Breast epithelium (tissue), 4 donors: Measurements from ENCODE around the gene MAPK10. TPM values are rescaled to one million over a fixed set of nuclear protein-coding genes. Genes with fewer than 3 reads are reported as not detected.

Source experiments
- DNase-seq, 2 donors: peaks; one replicate each; pipeline ENCODE4 v3.0.0-alpha.2; 2019; ENCODE audit warnings: low spot score in 2 of 2
- H3K27ac ChIP-seq, 2 donors: fragments of 200-600 bp; sonication (generic) in 1 of 2; one replicate each; pipeline ENCODE4 v1.5.1; 2016 to 2019; ENCODE audit warnings: mild to moderate bottlenecking in 1 of 2
- H3K27me3 ChIP-seq, 2 donors: fragments of 200-600 bp; sonication (generic) in 1 of 2; one replicate each; pipeline versions ENCODE4 v1.5.1 to v1.6.0; 2017 to 2019; ENCODE audit warnings: control low read depth in 1 of 2, mild to moderate bottlenecking in 1 of 2
- H3K36me3 ChIP-seq: fragments of 200-600 bp; one replicate; pipeline ENCODE4 v1.5.1; 2019
- H3K4me1 ChIP-seq, 2 donors: fragments of 200-600 bp; sonication (generic); one replicate each; pipeline ENCODE4 v1.5.1; 2016 to 2019; ENCODE audit warnings: control low read depth in 1 of 2
- H3K4me3 ChIP-seq, 3 donors: fragments of 200-600 bp; sonication (generic); 1 replicate in 2 of 3; 2 replicates in 1 of 3; pipeline ENCODE4 v1.5.1; 2016 to 2019; ENCODE audit warnings: mild to moderate bottlenecking in 3 of 3, moderate library complexity in 2 of 3
- H3K9me3 ChIP-seq, 2 donors: fragments of 200-600 bp; sonication (generic) in 1 of 2; one replicate each; pipeline ENCODE4 v1.5.1; 2016 to 2019; ENCODE audit warnings: control low read depth in 1 of 2
- POLR2A ChIP-seq: fragments of 450-650 bp; IDR thresholded peaks from one replicate; pipeline ENCODE4 v1.6.1; 2016; ENCODE audit warnings: antibody characterized with exemption, mild to moderate bottlenecking, moderate library complexity
- POLR2AphosphoS5 ChIP-seq, 3 donors: sonication (generic); formaldehyde crosslinking; IDR thresholded peaks; one replicate each; pipeline ENCODE4 v1.6.1; 2017; ENCODE audit warnings: antibody characterized with exemption in 3 of 3
- intact Hi-C: fragments of 100-400 bp; cut with DNase I; formaldehyde crosslinking; loops from one replicate; pipeline ENCODE4 v1.15.1; 2023; ENCODE audit warnings: low total_unique reads
- total RNA-seq, 3 donors: library from RNA; depleted of rRNA; stranded (reverse); fragments of >200 nt; gene quantifications; one replicate each; pipeline ENCODE4 v1.1.0, GENCODE V29; 2016
- TF ChIP-seq, protein P1 (sequence below), 3 donors: fragments of 450-650 bp; IDR thresholded peaks; one replicate each; pipeline ENCODE4 v1.5.1; 2016 to 2017; ENCODE audit warnings: antibody characterized with exemption in 3 of 3, mild to moderate bottlenecking in 3 of 3, moderate library complexity in 3 of 3

Gene MAPK10
- total RNA-seq, 3 donors from 2014 or later = 18.4 to 46.2 (median 24.6) TPM

DNA sequence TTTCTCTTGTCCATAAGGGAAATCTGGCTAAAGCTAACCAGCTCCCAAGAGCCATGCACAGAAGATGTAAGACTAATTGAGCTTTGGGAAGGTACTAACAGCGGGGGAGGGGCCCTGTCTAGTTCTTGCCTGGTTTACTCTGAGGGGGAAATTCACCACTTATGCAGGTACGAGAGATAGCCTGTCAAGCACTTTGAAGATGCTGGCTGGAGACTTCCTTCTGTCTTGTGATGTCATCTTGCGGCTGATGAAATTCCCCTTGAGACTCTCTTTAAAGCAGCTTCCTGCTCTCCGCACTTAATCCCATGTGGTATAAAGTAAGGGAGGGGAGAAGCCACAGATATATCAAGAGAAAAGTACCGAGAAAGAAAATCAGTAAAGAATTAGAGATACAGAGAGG lies 345.3 kb downstream of the MAPK10 start:
- TF ChIP-seq POLR2A (no peak), POLR2AphosphoS5 (IDR thresholded peaks at IDR 0.05) (no peak)
- TF ChIP-seq, protein P1, sequence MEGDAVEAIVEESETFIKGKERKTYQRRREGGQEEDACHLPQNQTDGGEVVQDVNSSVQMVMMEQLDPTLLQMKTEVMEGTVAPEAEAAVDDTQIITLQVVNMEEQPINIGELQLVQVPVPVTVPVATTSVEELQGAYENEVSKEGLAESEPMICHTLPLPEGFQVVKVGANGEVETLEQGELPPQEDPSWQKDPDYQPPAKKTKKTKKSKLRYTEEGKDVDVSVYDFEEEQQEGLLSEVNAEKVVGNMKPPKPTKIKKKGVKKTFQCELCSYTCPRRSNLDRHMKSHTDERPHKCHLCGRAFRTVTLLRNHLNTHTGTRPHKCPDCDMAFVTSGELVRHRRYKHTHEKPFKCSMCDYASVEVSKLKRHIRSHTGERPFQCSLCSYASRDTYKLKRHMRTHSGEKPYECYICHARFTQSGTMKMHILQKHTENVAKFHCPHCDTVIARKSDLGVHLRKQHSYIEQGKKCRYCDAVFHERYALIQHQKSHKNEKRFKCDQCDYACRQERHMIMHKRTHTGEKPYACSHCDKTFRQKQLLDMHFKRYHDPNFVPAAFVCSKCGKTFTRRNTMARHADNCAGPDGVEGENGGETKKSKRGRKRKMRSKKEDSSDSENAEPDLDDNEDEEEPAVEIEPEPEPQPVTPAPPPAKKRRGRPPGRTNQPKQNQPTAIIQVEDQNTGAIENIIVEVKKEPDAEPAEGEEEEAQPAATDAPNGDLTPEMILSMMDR (IDR thresholded peaks at IDR 0.05) = no peak
- H3K27ac ChIP-seq = no peak overlapping the region
- no peaks in the 10 kb centered on the region for H3K27me3 ChIP-seq
- no peak overlapping the region for H3K4me3 ChIP-seq
- H3K36me3 ChIP-seq = no peaks in the 10 kb centered on the region
- no peaks in the 10 kb centered on the region for H3K4me1 ChIP-seq
- no peak for DNase-seq
- intact Hi-C loops = no loop called here
- H3K9me3 ChIP-seq = no peaks in the 10 kb centered on the region

DNA sequence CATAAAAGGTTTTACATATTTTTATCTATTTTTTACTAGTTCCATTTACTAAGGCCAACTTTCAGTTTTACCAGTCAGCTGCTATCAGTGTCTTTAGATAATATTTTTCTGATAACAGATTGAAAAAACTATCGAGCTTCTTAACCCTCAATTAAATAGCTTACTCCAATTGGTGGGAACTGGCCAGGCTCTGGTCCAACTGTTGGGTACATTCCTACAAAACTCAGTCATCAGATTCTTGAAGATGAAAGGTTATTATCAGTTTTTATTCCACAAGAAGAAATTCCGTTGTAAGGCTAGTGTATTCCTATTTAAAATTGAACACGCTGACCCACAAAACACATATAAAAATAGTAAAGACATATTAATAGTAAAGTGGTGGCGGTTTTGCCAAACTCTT lies 346.2 kb downstream of the MAPK10 start:
- Histone ChIP-seq H3K4me1 (no peaks in the 10 kb centered on the region), H3K27me3 (no peaks in the 10 kb centered on the region), H3K27ac (no peak overlapping the region), H3K4me3 (no peak overlapping the region), H3K36me3 (no peaks in the 10 kb centered on the region), H3K9me3 (no peaks in the 10 kb centered on the region)
- DNase-seq = no peak
- intact Hi-C loops = no loop called here
- TF ChIP-seq POLR2A (no peak), POLR2AphosphoS5 (IDR thresholded peaks at IDR 0.05) (no peak)
- TF ChIP-seq, protein P1 (IDR thresholded peaks at IDR 0.05) = no peak

DNA sequence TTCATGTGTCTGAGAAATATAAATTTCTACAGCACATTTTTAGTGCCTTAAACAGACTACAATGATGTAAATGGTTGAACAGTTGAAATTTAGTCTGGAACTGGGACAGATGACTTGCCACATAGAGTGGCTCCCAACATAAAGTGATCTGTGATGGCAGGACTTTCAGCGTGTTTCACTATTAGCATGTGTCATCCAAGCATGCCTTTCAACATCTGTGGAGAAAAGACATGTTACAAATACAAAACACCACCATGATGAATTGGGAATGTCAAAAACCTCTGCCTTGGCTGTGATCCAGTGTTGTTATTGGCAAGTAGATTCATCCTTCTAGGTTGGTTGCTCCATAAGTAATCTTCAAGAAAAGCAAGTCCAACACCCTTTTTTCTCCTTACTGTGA lies 348.7 kb downstream of the MAPK10 start:
- TF ChIP-seq, protein P1 (IDR thresholded peaks at IDR 0.05) = no peak
- TF ChIP-seq POLR2A = no peak
- no peak for TF ChIP-seq POLR2AphosphoS5 (IDR thresholded peaks at IDR 0.05)
- no peak for DNase-seq

DNA sequence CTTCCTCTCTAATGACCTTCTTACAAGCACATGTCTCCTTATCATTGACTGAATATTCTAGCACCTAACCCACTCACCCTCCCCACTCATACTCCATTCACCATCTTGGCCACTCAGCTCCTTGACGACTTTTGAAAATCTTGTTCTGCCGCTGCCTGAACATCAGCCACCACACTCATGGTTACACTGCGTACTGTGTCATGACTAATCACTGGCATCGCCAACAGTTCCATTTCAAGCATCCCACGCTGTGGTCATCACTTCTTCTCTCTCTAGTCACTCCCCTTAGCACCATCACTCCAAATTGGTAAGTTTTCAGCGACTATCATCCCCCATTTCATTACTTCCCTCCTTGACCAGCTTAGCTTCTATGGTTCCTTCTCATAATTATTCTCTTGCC lies 352.8 kb downstream of the MAPK10 start:
- Histone ChIP-seq H3K27me3 (no peaks in the 10 kb centered on the region), H3K36me3 (no peaks in the 10 kb centered on the region), H3K4me1 (no peaks in the 10 kb centered on the region), H3K27ac (no peak overlapping the region), H3K4me3 (no peak overlapping the region), H3K9me3 (no peaks in the 10 kb centered on the region)
- intact Hi-C loops = no loop called here
- no peak for DNase-seq
- TF ChIP-seq, protein P1 (IDR thresholded peaks at IDR 0.05) = no peak
- no peak for TF ChIP-seq POLR2AphosphoS5 (IDR thresholded peaks at IDR 0.05)
- TF ChIP-seq POLR2A = no peak

More for the DNA sequence above, 348.7 kb downstream of the MAPK10 start:
- intact Hi-C loops = no loop called here
- no peaks in the 10 kb centered on the region for H3K27me3 ChIP-seq
- H3K4me3 ChIP-seq = no peak overlapping the region
- H3K36me3 ChIP-seq = no peaks in the 10 kb centered on the region
- no peak overlapping the region for H3K27ac ChIP-seq
- no peaks in the 10 kb centered on the region for H3K9me3 ChIP-seq
- H3K4me1 ChIP-seq = no peaks in the 10 kb centered on the region

DNA sequence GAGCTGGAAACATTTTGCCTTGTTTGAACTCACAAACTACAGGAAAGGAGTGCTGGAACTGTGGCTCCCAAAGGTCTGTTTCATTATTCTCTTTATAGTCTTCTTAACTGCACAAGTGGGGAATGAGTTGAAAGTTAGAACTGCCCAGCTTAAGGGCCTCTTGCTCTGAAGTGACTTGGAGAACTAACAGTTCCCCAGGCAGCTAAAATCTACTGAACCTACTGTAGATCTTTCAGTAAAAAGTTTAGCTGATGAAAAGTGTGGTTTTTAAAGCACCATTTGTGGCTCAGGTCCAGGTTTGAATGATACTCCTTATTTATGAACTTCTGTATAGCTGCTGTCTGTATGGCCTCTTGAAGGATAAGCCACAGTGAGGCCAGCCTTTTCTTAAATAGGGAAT lies 353.8 kb downstream of the MAPK10 start:
- H3K4me1 ChIP-seq = no peaks in the 10 kb centered on the region
- no peak overlapping the region for H3K4me3 ChIP-seq
- intact Hi-C loops = no loop called here
- H3K27ac ChIP-seq = no peak overlapping the region
- DNase-seq = no peak
- H3K27me3 ChIP-seq = no peaks in the 10 kb centered on the region
- no peaks in the 10 kb centered on the region for H3K9me3 ChIP-seq
- no peaks in the 10 kb centered on the region for H3K36me3 ChIP-seq
- TF ChIP-seq POLR2AphosphoS5 (IDR thresholded peaks at IDR 0.05) (no peak), POLR2A (no peak)
- TF ChIP-seq, protein P1 (IDR thresholded peaks at IDR 0.05) = no peak
